Naive thymus-derived CD4-positive, alpha-beta T cell (primary cell): ENCODE results near the gene UMOD. TPM values are rescaled to one million over a fixed set of nuclear protein-coding genes. Genes with fewer than 3 reads are reported as not detected.

ENCODE experiments used
- ATAC-seq: fragments of 150-1000 bp; cut with Tn5 transposase; 2 replicates; pipeline ENCODE4 v1.10.0; 2021; ENCODE audit warnings: mild to moderate bottlenecking, moderate library complexity
- CTCF ChIA-PET: fragments of 350-600 bp; sonication (Branson Sonifier 250); formaldehyde crosslinking; loops from one replicate; lab custom pipeline; 2021; ENCODE audit warnings: antibody characterized with exemption; lab: Charles Lee
- POLR2A ChIA-PET: fragments of 350-600 bp; sonication (Branson Sonifier 250); formaldehyde crosslinking; loops from one replicate; lab custom pipeline; 2021; ENCODE audit warnings: antibody characterized with exemption, inconsistent platforms; lab: Charles Lee
- DNase-seq, 9 donors: peaks; one replicate each; pipeline versions ENCODE4 v3.0.0 to v3.0.0-alpha.2; 2020 to 2022; ENCODE audit warnings: mixed read lengths in 1 of 9
- H3K27ac ChIP-seq: one replicate; pipeline ENCODE4 v1.7.0; 2013; ENCODE audit warnings: mild to moderate bottlenecking, low read depth, low read length, moderate library complexity
- H3K27me3 ChIP-seq, 2 donors: one replicate each; pipeline ENCODE4 v1.7.0; 2013; ENCODE audit warnings: low read length in 2 of 2, mild to moderate bottlenecking in 2 of 2, moderate library complexity in 2 of 2; ENCODE audit not compliant: control insufficient read depth in 2 of 2, insufficient read depth in 2 of 2
- H3K36me3 ChIP-seq, 3 experiments: 1 replicate in 2 of 3; 2 replicates in 1 of 3; pipeline ENCODE4 v1.7.0; 2013; ENCODE audit warnings: low read length in 3 of 3, mild to moderate bottlenecking in 3 of 3, moderate library complexity in 1 of 3; ENCODE audit not compliant: insufficient read depth in 3 of 3, control insufficient read depth in 2 of 3
- H3K4me1 ChIP-seq, 2 donors: one replicate each; pipeline ENCODE4 v1.7.0; 2013; ENCODE audit warnings: low read length in 2 of 2, mild to moderate bottlenecking in 2 of 2, moderate library complexity in 1 of 2; ENCODE audit not compliant: control insufficient read depth in 2 of 2, insufficient read depth in 2 of 2
- H3K4me3 ChIP-seq: 2 replicates; pipeline ENCODE4 v1.7.0; 2013; ENCODE audit warnings: mild to moderate bottlenecking, low read length
- H3K9me3 ChIP-seq, 3 experiments: 1 replicate in 2 of 3; 2 replicates in 1 of 3; pipeline ENCODE4 v1.7.0; 2013; ENCODE audit warnings: low read length in 3 of 3; ENCODE audit not compliant: control insufficient read depth in 2 of 3
- H3K27ac Mint-ChIP-seq, 9 donors: one replicate each; pipeline ENCODE4 v1.8.0; 2020 to 2022; ENCODE audit warnings: mixed read lengths in 9 of 9, mild to moderate bottlenecking in 8 of 9, moderate library complexity in 5 of 9, inconsistent platforms in 2 of 9
- H3K27me3 Mint-ChIP-seq, 5 donors: one replicate each; pipeline ENCODE4 v1.8.0; 2021 to 2022; ENCODE audit warnings: mixed read lengths in 5 of 5, mild to moderate bottlenecking in 1 of 5
- H3K36me3 Mint-ChIP-seq, 5 donors: one replicate each; pipeline ENCODE4 v1.8.0; 2020 to 2022; ENCODE audit warnings: mixed read lengths in 5 of 5, mild to moderate bottlenecking in 3 of 5, inconsistent platforms in 1 of 5
- H3K4me1 Mint-ChIP-seq, 7 donors: one replicate each; pipeline ENCODE4 v1.8.0; 2020 to 2022; ENCODE audit warnings: mixed read lengths in 7 of 7, mild to moderate bottlenecking in 3 of 7, inconsistent platforms in 1 of 7
- H3K4me3 Mint-ChIP-seq, 10 donors: one replicate each; pipeline ENCODE4 v1.8.0; 2020 to 2022; ENCODE audit warnings: mild to moderate bottlenecking in 10 of 10, mixed read lengths in 10 of 10, moderate library complexity in 6 of 10, inconsistent platforms in 2 of 10
- H3K9me3 Mint-ChIP-seq, 11 donors: one replicate each; pipeline ENCODE4 v1.8.0; 2020 to 2022; ENCODE audit warnings: mixed read lengths in 11 of 11, mild to moderate bottlenecking in 4 of 11, inconsistent platforms in 1 of 11, moderate library complexity in 1 of 11
- intact Hi-C, 2 donors: fragments of 100-400 bp; cut with micrococcal nuclease; formaldehyde crosslinking; loops; one replicate each; pipeline ENCODE4 v1.15.1; 2023
- polyA plus RNA-seq, 2 donors: library from polyadenylated mRNA; unstranded; fragments of 300-500 nt; fragmentation: Illumina TruSeq; gene quantifications; one replicate each; pipeline ENCODE4 v1.2.3, GENCODE V29; 2021
- total RNA-seq, 6 experiments: library from RNA in 5 of 6; stranded (reverse) in 5 of 6; gene quantifications; 1 replicate in 5 of 6; 2 replicates in 1 of 6; pipeline ENCODE4 v1.2.3 and lab custom pipeline; 2021 to 2026

UMOD gene
- total and polyA plus RNA-seq, 7 experiments from 2014 or later: not detected

DNA sequence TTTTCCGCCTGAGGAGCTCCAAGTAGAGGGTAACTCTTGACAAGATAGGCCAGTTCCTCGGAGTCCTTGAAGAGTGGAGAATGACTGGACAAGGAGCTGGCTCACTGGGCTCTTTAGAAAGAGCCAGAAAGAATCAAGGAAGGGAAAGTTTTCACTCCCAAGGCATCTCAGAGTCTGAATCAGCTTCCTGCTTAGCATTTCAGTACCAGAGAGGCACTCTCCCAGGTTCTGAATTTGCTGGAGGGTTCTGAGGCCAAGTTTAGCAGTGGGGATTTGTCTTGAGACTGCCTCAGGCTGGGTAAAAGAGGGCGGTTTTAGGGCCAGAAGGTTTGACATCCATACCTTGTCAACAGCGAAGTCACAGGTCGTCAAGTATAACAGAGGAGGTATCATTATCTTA, 50.7 kb downstream of the UMOD start:
- no peak overlapping the region for H3K4me3 ChIP-seq
- H3K4me3 Mint-ChIP-seq: no peak overlapping the region
- no peak overlapping the region for H3K27ac ChIP-seq
- H3K9me3 Mint-ChIP-seq: peaks cover 0 to 7% (median 0%) of the 10 kb centered on the region in 11 donors
- H3K27me3 ChIP-seq: no peaks in the 10 kb centered on the region
- H3K36me3 ChIP-seq: no peaks in the 10 kb centered on the region
- intact Hi-C loops: loop anchor here in 1 of 2 donors (5.0 kb wide), 1 partner anchor 745 kb away; the partner anchor contains the start of gene VPS35L
- no peaks in the 10 kb centered on the region for H3K36me3 Mint-ChIP-seq
- no peaks in the 10 kb centered on the region for H3K4me1 ChIP-seq
- ATAC-seq: no peak
- H3K9me3 ChIP-seq: no peaks in the 10 kb centered on the region
- H3K4me1 Mint-ChIP-seq: no peaks in the 10 kb centered on the region
- no peak for DNase-seq
- POLR2A ChIA-PET: no interaction called here
- CTCF ChIA-PET: no interaction called here
- H3K27me3 Mint-ChIP-seq: peaks cover 0 to 44% (median 31%) of the 10 kb centered on the region in 5 donors
- H3K27ac Mint-ChIP-seq: no peak overlapping the region

DNA sequence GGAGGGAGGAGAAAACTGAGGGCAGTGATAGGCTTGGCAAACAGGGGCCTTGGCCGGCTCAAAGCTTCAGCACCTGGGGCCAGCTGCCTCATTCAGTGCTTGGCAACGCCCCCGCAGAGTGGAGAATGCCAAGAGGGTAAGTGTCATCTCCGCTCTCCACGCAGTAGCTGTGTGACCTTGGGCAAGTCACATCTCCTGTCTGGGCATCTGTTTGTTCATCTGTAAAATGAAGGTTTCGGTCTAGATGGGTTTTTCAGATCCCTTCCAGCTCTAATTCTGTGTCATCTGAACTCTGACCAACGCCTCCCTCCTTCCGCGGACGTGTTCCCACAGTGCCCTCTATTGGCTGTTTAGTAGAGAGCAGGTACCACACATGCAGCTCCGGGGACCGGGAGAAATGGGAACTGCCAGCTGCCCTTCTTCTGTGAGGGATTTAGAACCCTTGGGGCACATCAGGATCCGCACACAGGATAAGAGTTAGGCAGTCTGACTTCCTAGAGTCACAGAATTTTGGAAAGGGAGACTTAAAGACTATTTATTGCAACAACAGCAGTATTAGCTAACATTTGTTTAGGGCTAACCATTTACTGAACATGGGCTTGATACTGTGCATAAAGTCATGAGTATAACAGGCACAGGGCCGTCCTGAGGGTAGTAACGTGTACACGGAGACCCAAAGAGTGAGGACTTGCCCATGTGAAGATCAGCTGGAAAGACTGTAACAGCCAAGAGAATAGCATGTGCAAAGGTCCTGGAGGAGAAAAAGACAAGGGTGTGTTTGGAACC, 52.0 kb downstream of the UMOD start:
- ChIA-PET POLR2A (no interaction called here), CTCF (interaction anchor here (0.9 kb wide), 1 partner anchor 11 kb away, joined by 3 read pairs; no protein-coding TSS in a partner anchor)
- DNase-seq (peak in 6 of 9 donors; percentile 3 to 33 (median 6)), ATAC-seq (peak; percentile 47)
- no peaks in the 10 kb centered on the region for H3K36me3 Mint-ChIP-seq
- H3K36me3 ChIP-seq: no peaks in the 10 kb centered on the region
- H3K27me3 Mint-ChIP-seq: peaks cover 0 to 38% (median 22%) of the 10 kb centered on the region in 5 donors
- no peaks in the 10 kb centered on the region for H3K27me3 ChIP-seq
- no peak overlapping the region for H3K27ac ChIP-seq
- no peaks in the 10 kb centered on the region for H3K4me1 Mint-ChIP-seq
- H3K4me3 Mint-ChIP-seq: no peak overlapping the region
- no peak overlapping the region for H3K27ac Mint-ChIP-seq
- peaks cover 0 to 6% (median 0%) of the 10 kb centered on the region in 11 donors for H3K9me3 Mint-ChIP-seq
- H3K9me3 ChIP-seq: no peaks in the 10 kb centered on the region
- H3K4me1 ChIP-seq: no peaks in the 10 kb centered on the region
- H3K4me3 ChIP-seq: no peak overlapping the region
- intact Hi-C loops: loop anchor here (1.0 to 5.0 kb wide), 2 partner anchors 393 to 743 kb away; partner anchors contain the start of gene VPS35L (in 1 of the 2)

GRCh38 chr16:20298452-20298851, 54.1 kb downstream of the UMOD start:
- no peak overlapping the region for H3K4me3 ChIP-seq
- intact Hi-C loops: no loop called here
- ChIA-PET CTCF (no interaction called here), POLR2A (no interaction called here)
- Mint-ChIP-seq H3K4me1 (no peaks in the 10 kb centered on the region), H3K27ac (no peak overlapping the region), H3K36me3 (no peaks in the 10 kb centered on the region), H3K27me3 (peaks cover 0 to 30% (median 22%) of the 10 kb centered on the region in 5 donors), H3K4me3 (no peak overlapping the region), H3K9me3 (peaks cover 0 to 6% (median 0%) of the 10 kb centered on the region in 11 donors)
- no peak for DNase-seq
- H3K27ac ChIP-seq: no peak overlapping the region
- H3K27me3 ChIP-seq: no peaks in the 10 kb centered on the region
- H3K36me3 ChIP-seq: no peaks in the 10 kb centered on the region
- H3K9me3 ChIP-seq: no peaks in the 10 kb centered on the region
- ATAC-seq: no peak
- H3K4me1 ChIP-seq: no peaks in the 10 kb centered on the region

DNA sequence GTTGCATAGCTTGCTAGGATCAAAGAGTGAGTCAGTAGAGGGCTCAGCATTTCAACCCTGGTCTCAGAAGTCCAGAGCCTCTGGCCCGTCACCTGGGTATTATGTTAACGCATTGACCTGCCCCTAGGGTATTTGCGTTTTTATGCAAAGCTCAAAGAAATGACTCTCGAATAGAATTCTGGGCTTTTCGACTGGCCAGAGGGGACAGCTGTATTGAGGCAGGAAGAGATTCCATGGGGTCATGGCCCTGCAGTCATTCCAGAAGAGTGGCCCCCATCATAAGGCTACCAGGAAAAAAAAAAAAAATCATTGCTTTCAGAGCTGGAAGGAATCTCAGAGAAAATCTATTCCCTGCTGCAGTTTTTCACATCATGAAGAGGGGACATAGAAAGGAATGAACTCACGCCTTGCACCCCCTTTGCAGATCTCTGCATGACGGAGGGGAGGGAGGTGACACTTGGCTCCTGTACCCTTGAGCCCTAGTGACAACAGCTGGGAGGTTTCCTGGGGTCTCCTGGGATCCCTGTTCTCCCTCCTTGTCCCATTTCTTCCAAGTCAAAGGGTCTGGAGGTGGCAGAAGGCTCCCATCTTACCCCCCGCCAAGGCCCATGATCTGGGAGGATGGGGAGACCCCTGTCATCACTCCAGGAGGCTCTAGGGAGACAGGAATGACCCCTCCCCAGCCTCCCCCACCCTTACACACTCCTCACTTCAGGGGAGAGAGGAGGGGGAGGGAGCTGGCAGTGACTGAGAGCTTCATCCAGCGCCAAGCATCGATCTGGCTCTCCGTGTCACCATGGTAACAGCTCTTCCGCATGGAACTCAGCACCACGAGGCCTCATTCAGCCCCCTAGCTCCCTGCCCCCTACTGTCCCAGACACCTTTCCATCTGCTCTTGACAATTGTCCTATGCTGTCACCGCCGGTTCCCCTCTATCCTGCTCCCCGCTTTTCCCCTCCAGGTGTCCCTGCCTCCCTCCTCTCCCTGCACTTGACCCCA, 61.0 kb downstream of the UMOD start:
- ATAC-seq: no peak
- ChIA-PET POLR2A (no interaction called here), CTCF (no interaction called here)
- Histone ChIP-seq H3K4me3 (no peak overlapping the region), H3K36me3 (no peaks in the 10 kb centered on the region), H3K9me3 (no peaks in the 10 kb centered on the region), H3K27me3 (no peaks in the 10 kb centered on the region), H3K4me1 (no peaks in the 10 kb centered on the region), H3K27ac (no peak overlapping the region)
- DNase-seq: no peak
- intact Hi-C loops: no loop called here
- Mint-ChIP-seq H3K27me3 (peaks cover 0 to 35% (median 0%) of the 10 kb centered on the region in 5 donors), H3K4me1 (no peaks in the 10 kb centered on the region), H3K4me3 (no peak overlapping the region), H3K36me3 (no peaks in the 10 kb centered on the region), H3K27ac (no peak overlapping the region), H3K9me3 (peaks cover 0 to 2% (median 0%) of the 10 kb centered on the region in 11 donors)

GRCh38 chr16:20289571-20289970, 62.9 kb downstream of the UMOD start:
- Histone ChIP-seq H3K36me3 (no peaks in the 10 kb centered on the region), H3K4me3 (no peak overlapping the region), H3K4me1 (no peaks in the 10 kb centered on the region), H3K9me3 (no peaks in the 10 kb centered on the region), H3K27me3 (no peaks in the 10 kb centered on the region), H3K27ac (no peak overlapping the region)
- Mint-ChIP-seq H3K4me3 (no peak overlapping the region), H3K36me3 (no peaks in the 10 kb centered on the region), H3K9me3 (peaks cover 0 to 2% (median 0%) of the 10 kb centered on the region in 11 donors), H3K27ac (no peak overlapping the region), H3K4me1 (no peaks in the 10 kb centered on the region), H3K27me3 (peaks cover 0 to 35% (median 0%) of the 10 kb centered on the region in 5 donors)
- DNase-seq: no peak
- intact Hi-C loops: no loop called here
- ChIA-PET POLR2A (no interaction called here), CTCF (interaction anchor here (0.5 kb wide), 1 partner anchor 10 kb away, joined by 3 read pairs; no protein-coding TSS in a partner anchor)
- no peak for ATAC-seq

GRCh38 chr16:20285993-20286499, 66.5 kb downstream of the UMOD start:
- Mint-ChIP-seq H3K36me3 (no peaks in the 10 kb centered on the region), H3K4me1 (no peaks in the 10 kb centered on the region), H3K9me3 (peaks cover 0 to 4% (median 0%) of the 10 kb centered on the region in 11 donors), H3K4me3 (no peak overlapping the region), H3K27me3 (peaks cover 0 to 18% (median 7%) of the 10 kb centered on the region in 5 donors), H3K27ac (no peak overlapping the region)
- no peak for ATAC-seq
- intact Hi-C loops: no loop called here
- Histone ChIP-seq H3K27ac (no peak overlapping the region), H3K27me3 (no peaks in the 10 kb centered on the region), H3K9me3 (no peaks in the 10 kb centered on the region), H3K4me3 (no peak overlapping the region), H3K4me1 (no peaks in the 10 kb centered on the region), H3K36me3 (no peaks in the 10 kb centered on the region)
- CTCF ChIA-PET: no interaction called here
- POLR2A ChIA-PET: no interaction called here
- no peak for DNase-seq
